ENCODE results near the gene TMEM117.

TMEM117 gene

DNA sequence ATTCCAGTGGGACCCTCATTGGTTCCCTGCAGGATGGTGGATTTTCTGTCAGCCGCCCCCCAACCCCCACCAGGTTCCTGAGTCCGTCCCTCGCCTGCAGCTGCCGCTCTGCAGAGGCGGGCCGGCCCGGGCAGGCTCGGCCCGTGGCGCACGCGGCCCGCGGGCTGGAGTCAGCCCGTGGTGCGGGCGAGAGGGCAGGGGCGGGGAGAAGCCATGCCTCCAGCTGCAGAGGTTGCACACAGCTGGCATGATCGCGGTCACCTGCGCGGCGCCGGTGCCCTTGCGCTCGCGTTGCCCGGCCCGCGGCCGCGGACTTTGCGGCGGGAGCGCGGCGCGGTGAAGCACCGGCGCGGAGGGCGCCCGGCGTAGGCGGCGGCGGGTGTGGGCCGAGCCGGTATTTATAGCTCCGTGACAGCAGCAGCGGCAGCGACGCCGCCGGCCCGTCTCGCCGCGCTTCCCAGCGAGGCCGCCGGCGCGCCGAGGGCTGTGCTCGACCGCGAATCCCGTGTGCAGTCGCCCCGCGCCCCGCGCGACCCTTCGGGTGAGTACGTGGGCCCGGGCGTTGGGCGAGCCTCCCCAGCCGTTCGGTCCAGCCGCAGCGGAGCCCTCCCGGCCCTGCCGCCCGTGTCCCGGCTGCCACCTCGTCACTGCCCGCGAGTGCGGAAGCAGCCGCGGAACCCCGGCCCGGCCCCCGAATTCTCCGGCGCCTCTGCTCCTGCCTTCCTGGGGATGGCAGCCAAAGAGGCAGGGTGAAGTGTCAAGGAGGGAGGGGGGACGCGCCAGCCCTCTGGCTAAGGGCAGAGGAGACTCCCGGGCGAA is at the start of gene TMEM117:
Gene TMEM117 (plus strand): TSS at position 426 of the 819 bp plus-strand sequence.
- peak; percentile 16 to 39 for DNase-seq

GRCh38 chr12:43786899-43787693 is 48.8 kb upstream of the TMEM117 start:
- no peak for DNase-seq

DNA sequence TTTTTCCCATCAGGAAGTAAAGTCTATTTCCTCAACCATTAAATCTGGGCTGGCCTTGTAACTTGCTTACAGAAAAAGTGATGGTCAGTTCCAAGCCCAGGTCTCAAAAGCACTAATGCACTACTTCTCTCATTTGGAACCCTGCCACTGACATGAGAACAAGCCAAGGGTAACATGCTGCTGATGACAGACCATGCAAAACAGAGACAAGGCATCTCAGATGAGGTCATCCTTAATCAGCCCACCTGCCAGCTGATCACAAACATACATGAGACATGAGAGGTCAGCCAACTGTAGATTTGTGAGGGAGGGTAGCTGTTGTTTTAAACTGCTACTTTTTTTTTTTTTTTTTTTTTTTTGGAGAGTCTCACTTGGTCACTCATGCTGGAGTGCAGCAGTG is 45.9 kb upstream of the TMEM117 start:
- no peak for DNase-seq

GRCh38 chr12:43795716-43796280 is 40.1 kb upstream of the TMEM117 start:
- no peak for DNase-seq

- no peak for DNase-seq
Observed at GRCh38 chr12:43797561-43798217, 38.2 kb upstream of the TMEM117 start.

- DNase-seq, result no peak
Observed at GRCh38 chr12:43805149-43805859, 30.6 kb upstream of the TMEM117 start.

DNA sequence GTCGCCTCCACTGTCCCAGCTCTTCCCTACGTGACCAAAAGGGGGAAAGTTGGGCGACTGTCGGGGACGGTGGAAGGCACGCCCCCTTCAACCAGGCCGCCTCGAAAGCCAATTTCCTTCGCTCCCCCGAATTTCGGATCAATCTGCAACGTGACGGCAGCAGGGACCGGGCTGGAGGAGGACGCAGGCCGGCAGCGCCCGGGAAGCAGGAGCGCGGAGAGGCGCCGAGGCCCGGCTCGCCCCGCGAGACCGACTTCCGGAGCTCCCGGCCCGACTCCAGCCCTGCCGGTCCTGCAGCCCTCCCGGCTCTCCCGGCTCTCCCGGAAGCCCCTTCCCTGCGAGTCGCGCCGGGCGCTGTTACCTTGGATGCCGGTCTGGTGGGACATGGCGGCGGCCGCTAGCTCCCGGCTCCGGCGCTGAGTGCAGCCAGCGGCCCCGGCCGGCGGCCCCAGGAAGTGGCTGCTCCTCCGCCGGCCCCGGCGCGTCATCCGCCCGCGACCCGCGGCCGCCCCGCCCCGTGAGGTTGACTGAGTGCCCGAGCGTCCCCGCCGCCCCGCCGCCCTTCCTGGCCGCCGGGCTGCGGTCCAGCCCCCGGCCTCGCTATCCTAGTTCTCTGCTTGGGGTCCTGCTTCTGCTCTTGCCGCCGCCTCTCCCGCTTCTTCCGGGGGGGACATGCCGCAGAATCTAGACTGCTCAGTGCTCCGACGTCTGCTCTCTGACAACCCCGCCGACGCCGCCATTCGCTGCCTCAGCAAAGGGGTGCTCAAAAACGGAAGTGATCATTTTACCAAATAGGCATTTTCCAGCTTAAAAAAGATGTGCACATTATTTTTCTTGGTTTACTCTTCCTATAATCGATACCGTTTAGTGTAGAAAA is 29.8 kb upstream of the TMEM117 start, which contains the start of gene TWF1:
Gene TWF1 (minus strand): TSS at position 458 of the 877 bp plus-strand sequence. CDS start 72 bp downstream, at position 386.
- peak; percentile 70 to 78 for DNase-seq

GRCh38 chr12:43806737-43807072 is 29.2 kb upstream of the TMEM117 start:
- DNase-seq, result no peak

DNA sequence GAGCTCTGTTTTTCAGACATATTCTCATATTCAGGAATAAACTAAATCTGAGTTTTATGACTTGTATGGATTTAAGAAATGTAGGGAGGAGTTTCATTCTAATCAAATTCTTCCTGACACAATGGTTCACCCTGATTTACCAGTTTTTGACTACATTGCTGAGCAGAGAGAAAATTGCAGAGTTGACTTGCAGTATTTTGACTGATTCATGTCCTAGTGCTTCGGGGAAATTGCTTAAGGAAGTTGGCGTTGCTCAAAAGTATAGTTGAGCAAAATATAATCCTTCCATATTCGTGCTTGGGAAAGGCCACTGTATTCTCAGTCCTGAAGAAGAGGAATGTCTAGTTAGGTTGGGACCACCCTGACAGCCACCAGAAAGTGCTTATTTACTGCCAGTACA is 28.5 kb upstream of the TMEM117 start:
- no peak for DNase-seq

GRCh38 chr12:43812057-43812456 is 23.8 kb upstream of the TMEM117 start:
- no peak for DNase-seq

DNA sequence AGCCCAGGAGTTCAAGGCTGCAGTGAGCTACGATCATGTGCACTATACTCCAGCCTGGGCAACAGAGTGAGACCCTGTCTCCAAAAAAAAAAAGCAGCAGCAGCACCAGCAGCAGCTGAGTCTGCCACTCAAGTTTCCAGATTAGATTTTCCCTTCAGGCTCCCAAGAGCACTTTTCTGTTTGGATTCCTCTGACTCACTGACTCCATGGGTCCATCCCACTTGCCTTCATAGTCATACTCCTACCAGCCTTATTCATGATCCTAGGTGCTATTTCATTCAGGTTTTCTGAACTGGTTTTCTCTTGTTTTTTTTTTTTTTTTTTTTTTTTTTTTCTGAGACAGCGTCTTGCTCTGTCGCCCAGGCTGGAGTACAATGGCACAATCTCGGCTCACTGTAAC is 23.0 kb upstream of the TMEM117 start:
- no peak for DNase-seq

- DNase-seq, result no peak
Observed at GRCh38 chr12:43815416-43815815, 20.5 kb upstream of the TMEM117 start.

DNA sequence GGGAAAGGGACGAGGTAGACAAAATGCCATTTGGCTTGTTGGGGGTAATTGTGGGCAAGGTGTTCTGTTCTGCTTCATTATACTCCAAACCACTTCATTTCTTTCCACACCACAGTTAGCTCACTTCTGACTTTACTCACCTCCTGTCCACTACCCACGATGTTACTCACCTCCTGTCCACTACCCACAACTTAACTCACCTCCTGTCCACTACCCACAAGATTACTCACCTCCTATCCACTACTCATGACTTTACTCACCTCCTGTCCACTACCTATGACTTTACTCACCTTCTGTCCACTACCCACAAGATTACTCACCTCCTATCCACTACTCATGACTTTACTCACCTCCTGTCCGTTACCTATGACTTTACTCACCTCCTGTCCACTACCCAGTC is 19.7 kb upstream of the TMEM117 start:
- no peak for DNase-seq

DNA sequence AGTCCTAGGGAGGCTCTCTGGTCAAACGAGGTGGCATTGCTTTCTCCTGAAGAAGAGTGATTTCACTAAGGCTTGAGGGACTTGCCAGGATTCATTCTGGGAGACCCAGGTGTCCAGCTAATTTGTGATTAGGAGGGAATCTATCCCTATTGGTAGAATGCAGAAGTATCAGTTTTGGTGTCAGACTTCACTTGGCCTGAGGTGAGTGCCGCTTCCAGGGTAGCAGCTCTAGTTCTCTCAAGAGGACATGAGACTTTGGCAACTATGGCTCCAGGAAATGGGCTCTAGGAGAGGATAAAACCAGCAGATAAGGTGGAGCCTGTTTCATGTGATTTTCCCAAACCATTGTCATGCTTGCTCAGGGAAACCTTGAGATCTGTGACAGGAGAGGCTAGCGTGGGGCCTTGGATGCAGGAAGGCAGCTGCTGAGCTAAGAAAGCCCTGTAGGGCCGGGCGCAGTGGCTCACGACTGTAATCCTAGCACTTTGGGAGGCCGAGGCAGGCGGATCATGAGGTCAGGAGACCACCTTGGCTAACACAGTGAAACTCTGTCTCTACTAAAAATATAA is 11.6 kb upstream of the TMEM117 start:
- DNase-seq, result no peak

DNA sequence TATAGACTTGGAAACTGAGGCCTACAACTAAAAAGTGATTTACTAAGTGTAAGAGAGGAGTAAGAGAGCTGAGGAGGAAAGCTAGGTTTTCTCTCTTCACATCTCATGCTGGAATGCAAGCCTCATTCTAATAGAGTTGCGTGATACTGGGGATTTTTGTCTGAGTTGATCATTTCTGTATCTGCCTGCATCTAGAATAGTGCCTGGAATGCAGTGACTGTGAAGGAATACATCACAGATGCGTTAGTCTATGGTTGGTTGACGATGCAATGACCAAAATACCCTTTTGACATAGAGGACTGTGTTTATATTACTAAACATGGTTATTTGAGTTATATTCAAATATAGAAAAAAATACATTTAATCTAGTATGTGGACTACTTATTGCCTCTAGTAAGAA is 9.2 kb upstream of the TMEM117 start:
- no peak for DNase-seq

GRCh38 chr12:43827093-43827492 is 8.8 kb upstream of the TMEM117 start:
- DNase-seq, result no peak

- peak; percentile 14 to 15 for DNase-seq
Observed at GRCh38 chr12:43832463-43833168, 3.3 kb upstream of the TMEM117 start.

DNA sequence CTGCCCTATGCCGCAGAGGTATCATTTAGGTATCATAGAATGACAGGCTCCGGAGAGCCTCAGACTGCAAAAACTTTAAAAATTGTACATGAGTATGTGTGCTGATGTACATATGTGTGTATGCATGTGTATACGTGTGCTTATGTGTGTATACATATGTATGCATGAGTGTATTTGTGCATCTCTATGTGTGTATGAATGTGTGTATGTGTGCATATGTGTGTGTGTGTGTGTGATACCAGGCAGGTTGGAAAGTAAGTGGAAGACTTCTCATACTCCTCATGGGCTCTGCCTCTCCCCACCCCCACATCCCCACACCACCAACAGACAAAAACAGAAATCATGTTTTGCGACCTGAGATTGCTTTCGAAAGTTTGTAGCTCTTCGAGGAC is 621 bp upstream of the TMEM117 start:
- DNase-seq, result no peak

- peak in 1 of 2 experiments; percentile 39 for DNase-seq
Observed at GRCh38 chr12:43836475-43836989, 651 bp downstream of the TMEM117 start.

- no peak for DNase-seq
Observed at GRCh38 chr12:43840338-43840737, 4.5 kb downstream of the TMEM117 start.

All from Kasumi-1 (cell line).